GM19025 (cell line): ENCODE data around the gene TOMM20L.
A peak's percentile ranks its signal among the peaks of the same experiment; 100 is the strongest.

Source experiments
- ATAC-seq: cut with Tn5 transposase; IDR thresholded peaks from one replicate; pipeline ENCODE4 v1.9.1; 2021; ENCODE audit warnings: mild to moderate bottlenecking, low read depth, moderate library complexity; ENCODE audit not compliant: unreplicated experiment

TOMM20L gene

GRCh38 chr14:58426670-58427280, 31.0 kb downstream of the TOMM20L start:
- no peak for ATAC-seq

- peak; percentile 85 for ATAC-seq
These were observed 31.8 kb downstream of the TOMM20L start, which contains the start of the genes KIAA0586 and TIMM9 for GRCh38 chr14:58427281-58428117. KIAA0586 (plus strand) TSS chr14:58427719; CDS start chr14:58428265, 546 bp downstream. TIMM9 (minus strand) TSS chr14:58427531; CDS start chr14:58411945, 15,586 bp downstream.

- ATAC-seq, result no peak
These were observed 32.5 kb downstream of the TOMM20L start for GRCh38 chr14:58428118-58428683.

GRCh38 chr14:58430156-58430555, 34.4 kb downstream of the TOMM20L start:
- no peak for ATAC-seq

- ATAC-seq, result no peak
These were observed 43.7 kb downstream of the TOMM20L start for GRCh38 chr14:58439476-58439875.

- ATAC-seq, result no peak
These were observed 48.9 kb downstream of the TOMM20L start for GRCh38 chr14:58444627-58445026.

- no peak for ATAC-seq
These were observed 60.0 kb downstream of the TOMM20L start for GRCh38 chr14:58455593-58456265.
